Spinal cord (tissue), 10 donors: ENCODE measurements around the gene ADAM12. TPM values are rescaled to one million over a fixed set of nuclear protein-coding genes. Genes with fewer than 3 reads are reported as not detected.

Experiments
- DNase-seq, 6 donors: peaks; one replicate each; pipeline versions ENCODE4 v3.0.0 to v3.0.0-alpha.2; 2013 to 2015; ENCODE audit warnings: low spot score in 6 of 6, low read depth in 4 of 6
- H3K27ac ChIP-seq: one replicate; pipeline ENCODE4 v1.5.1; 2013; ENCODE audit warnings: low read depth, low read length, control low read depth
- H3K27me3 ChIP-seq: one replicate; pipeline ENCODE4 v1.6.1; 2013; ENCODE audit warnings: low read length; ENCODE audit not compliant: control insufficient read depth, insufficient read depth
- H3K36me3 ChIP-seq: one replicate; pipeline ENCODE4 v1.6.1; 2013; ENCODE audit warnings: low read length; ENCODE audit not compliant: control insufficient read depth, insufficient read depth
- H3K4me1 ChIP-seq: one replicate; pipeline ENCODE4 v1.6.1; 2013; ENCODE audit warnings: low read length; ENCODE audit not compliant: control insufficient read depth, insufficient read depth
- H3K4me3 ChIP-seq: one replicate; pipeline ENCODE4 v1.5.1; 2013; ENCODE audit warnings: low read depth, low read length, control low read depth
- H3K9me3 ChIP-seq: one replicate; pipeline ENCODE4 v1.6.1; 2013; ENCODE audit warnings: low read length; ENCODE audit not compliant: control insufficient read depth, insufficient read depth
- WGBS: methylation state at CpG from one replicate; pipeline ENCODE4 v1.1.5; 2013; ENCODE audit warnings: missing lambda C conversion rate; ENCODE audit not compliant: insufficient coverage; 5-methylcytosine and 5-hydroxymethylcytosine counted together
- polyA plus RNA-seq, 2 donors: library from polyadenylated mRNA; unstranded; fragments of 120-200 nt; gene quantifications; one replicate each; pipeline ENCODE4 v1.2.1, GENCODE V29; 2013; ENCODE audit not compliant: insufficient read length in 2 of 2
- total RNA-seq, 2 donors: library from RNA; depleted of rRNA in 1 of 2; stranded (reverse); fragments of 120-200 nt in 1 of 2; fragments of >200 nt in 1 of 2; gene quantifications; one replicate each; pipeline versions ENCODE4 v1.2.3 to v1.2.4, GENCODE V29; 2013 to 2014
- donor health status: healthy.

The ADAM12 gene
- total and polyA plus RNA-seq, 4 donors, result 9.8 to 81.5 (median 23.6) TPM

DNA sequence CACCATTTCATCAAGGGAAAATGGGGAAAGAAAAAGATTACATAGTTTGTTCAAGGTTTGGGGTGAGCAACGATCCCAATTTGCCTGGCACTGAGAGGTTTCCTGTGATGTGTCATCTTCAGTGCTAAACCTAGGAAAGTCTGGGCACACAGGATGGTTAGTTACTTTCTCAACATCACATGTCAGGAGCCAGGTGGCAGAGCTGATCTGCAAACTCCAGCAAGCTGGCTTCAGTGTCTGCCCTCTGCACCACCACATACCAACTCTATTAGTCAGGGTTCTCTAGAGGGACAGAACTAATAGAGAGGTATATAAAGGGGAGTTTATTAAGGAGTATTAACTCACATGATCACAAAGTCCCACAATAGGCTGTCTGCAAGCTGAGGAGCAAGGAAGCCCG, 11.3 kb downstream of the ADAM12 start:
- WGBS, result no CpG with 5 or more reads among the region's 2 CpGs
- Histone ChIP-seq H3K9me3 (no peaks in the 10 kb centered on the region), H3K27ac (no peak overlapping the region), H3K36me3 (no peaks in the 10 kb centered on the region), H3K4me3 (no peak overlapping the region), H3K27me3 (no peaks in the 10 kb centered on the region), H3K4me1 (no peaks in the 10 kb centered on the region)
- no peak for DNase-seq

- Histone ChIP-seq H3K9me3 (no peaks in the 10 kb centered on the region), H3K4me3 (no peak overlapping the region), H3K36me3 (no peaks in the 10 kb centered on the region), H3K27ac (no peak overlapping the region), H3K4me1 (no peaks in the 10 kb centered on the region), H3K27me3 (no peaks in the 10 kb centered on the region)
- no CpG with 5 or more reads among the region's 1 CpG for WGBS
- no peak for DNase-seq
Observed at GRCh38 chr10:126375926-126376554, 12.2 kb downstream of the ADAM12 start.

DNA sequence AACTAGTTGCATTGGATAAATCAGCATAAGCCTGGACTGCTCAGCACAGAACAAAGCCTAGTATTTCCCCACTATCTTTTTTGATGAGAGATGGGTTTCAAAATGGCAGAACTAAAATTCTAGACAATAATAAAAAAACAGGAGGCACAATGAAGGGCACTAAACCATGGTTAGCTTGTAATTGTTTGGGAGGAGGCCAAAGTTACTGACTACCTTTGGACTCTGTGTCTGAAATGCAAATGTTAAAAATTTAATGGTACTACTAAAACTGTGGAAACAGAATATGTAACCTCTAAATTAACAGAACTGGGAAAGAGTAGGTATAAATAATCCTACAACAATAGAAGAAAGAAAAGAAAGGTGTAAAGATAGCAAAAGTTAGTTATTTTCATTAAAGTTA, 13.0 kb downstream of the ADAM12 start:
- Histone ChIP-seq H3K4me3 (no peak overlapping the region), H3K27me3 (no peaks in the 10 kb centered on the region), H3K9me3 (no peaks in the 10 kb centered on the region), H3K36me3 (no peaks in the 10 kb centered on the region), H3K4me1 (no peaks in the 10 kb centered on the region), H3K27ac (no peak overlapping the region)
- no peak for DNase-seq

- no peak for DNase-seq
- Histone ChIP-seq H3K4me3 (no peak overlapping the region), H3K9me3 (no peaks in the 10 kb centered on the region), H3K4me1 (no peaks in the 10 kb centered on the region), H3K27me3 (no peaks in the 10 kb centered on the region), H3K36me3 (no peaks in the 10 kb centered on the region), H3K27ac (no peak overlapping the region)
- no CpG with 5 or more reads among the region's 2 CpGs for WGBS
Observed at GRCh38 chr10:126374435-126374834, 13.8 kb downstream of the ADAM12 start.

- DNase-seq, result no peak
- Histone ChIP-seq H3K36me3 (no peaks in the 10 kb centered on the region), H3K9me3 (no peaks in the 10 kb centered on the region), H3K4me3 (no peak overlapping the region), H3K4me1 (no peaks in the 10 kb centered on the region), H3K27ac (peak overlapping the region; percentile 29), H3K27me3 (no peaks in the 10 kb centered on the region)
- WGBS, result no CpG with 5 or more reads among the region's 1 CpG
Observed at GRCh38 chr10:126373972-126374371, 14.3 kb downstream of the ADAM12 start.

DNA sequence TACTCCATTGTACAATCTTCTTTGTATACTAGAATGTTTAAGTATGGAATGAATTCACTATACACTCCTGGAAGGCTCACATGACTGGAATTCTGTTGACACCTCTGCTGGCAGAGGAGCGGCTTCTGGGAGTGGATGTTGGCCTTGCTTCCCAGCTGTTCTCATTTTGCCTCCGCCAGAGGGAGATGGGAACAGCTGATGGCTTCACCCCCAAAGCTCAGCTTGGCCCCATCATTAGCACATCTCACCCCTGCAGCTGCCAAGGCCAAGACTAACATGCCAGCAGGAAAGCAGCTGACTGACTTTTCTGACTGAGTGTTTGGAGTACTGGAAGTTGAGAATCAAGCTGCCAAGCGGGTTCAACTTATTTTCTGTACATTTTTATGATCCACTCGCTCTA, 15.1 kb downstream of the ADAM12 start:
- 76% methylated on average over 2 of the region's 4 CpGs for WGBS
- DNase-seq, result peak in 1 of 6 donors; percentile 70
- Histone ChIP-seq H3K4me1 (no peaks in the 10 kb centered on the region), H3K36me3 (no peaks in the 10 kb centered on the region), H3K27ac (no peak overlapping the region), H3K27me3 (no peaks in the 10 kb centered on the region), H3K9me3 (no peaks in the 10 kb centered on the region), H3K4me3 (no peak overlapping the region)

GRCh38 chr10:126372396-126372795, 15.9 kb downstream of the ADAM12 start:
- no peak overlapping the region for H3K27ac ChIP-seq
- no peak overlapping the region for H3K4me3 ChIP-seq
- no peaks in the 10 kb centered on the region for H3K4me1 ChIP-seq
- no peaks in the 10 kb centered on the region for H3K9me3 ChIP-seq
- WGBS, result no CpG with 5 or more reads among the region's 1 CpG
- no peaks in the 10 kb centered on the region for H3K36me3 ChIP-seq
- DNase-seq, result no peak
- H3K27me3 ChIP-seq, result no peaks in the 10 kb centered on the region

- Histone ChIP-seq H3K27me3 (no peaks in the 10 kb centered on the region), H3K27ac (no peak overlapping the region), H3K4me1 (no peaks in the 10 kb centered on the region), H3K4me3 (no peak overlapping the region), H3K36me3 (no peaks in the 10 kb centered on the region), H3K9me3 (no peaks in the 10 kb centered on the region)
- peak in 1 of 6 donors; percentile 65 for DNase-seq
- 20% methylated on average over 1 of the region's 4 CpGs for WGBS
Observed at GRCh38 chr10:126369125-126369710, 19.1 kb downstream of the ADAM12 start.

DNA sequence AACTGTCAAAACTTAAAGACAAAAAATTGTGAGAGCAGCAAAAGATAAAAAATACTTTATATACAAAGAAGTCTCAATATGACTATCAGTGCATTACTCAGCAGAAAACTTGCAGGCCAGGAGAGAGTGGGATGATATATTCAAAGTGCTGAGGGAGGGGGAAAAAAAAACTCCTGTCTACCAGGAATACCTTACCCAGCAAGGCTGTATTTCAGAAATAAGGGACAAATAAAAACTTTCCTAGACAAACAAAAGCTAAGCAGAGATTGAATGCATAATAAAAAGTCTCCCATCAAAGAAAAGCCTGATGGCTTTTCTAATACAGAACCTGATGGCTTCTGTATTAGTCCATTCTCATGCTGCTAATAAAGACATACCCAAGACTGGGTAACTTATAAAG, 31.1 kb downstream of the ADAM12 start:
- Histone ChIP-seq H3K36me3 (no peaks in the 10 kb centered on the region), H3K4me1 (peaks cover 3% of the 10 kb centered on the region), H3K27me3 (no peaks in the 10 kb centered on the region), H3K9me3 (peaks cover 4% of the 10 kb centered on the region), H3K4me3 (no peak overlapping the region), H3K27ac (no peak overlapping the region)
- no peak for DNase-seq

GRCh38 chr10:126353666-126354065, 34.6 kb downstream of the ADAM12 start:
- 40% methylated on average over 1 of the region's 1 CpG for WGBS
- H3K9me3 ChIP-seq, result peaks cover 4% of the 10 kb centered on the region
- H3K36me3 ChIP-seq, result no peaks in the 10 kb centered on the region
- H3K27ac ChIP-seq, result no peak overlapping the region
- no peak overlapping the region for H3K4me3 ChIP-seq
- H3K4me1 ChIP-seq, result peaks cover 14% of the 10 kb centered on the region
- no peak for DNase-seq
- H3K27me3 ChIP-seq, result no peaks in the 10 kb centered on the region
